HepG2 (cell line): ENCODE results near the gene SLC22A23. TPM values are rescaled to one million over a fixed set of nuclear protein-coding genes. Genes with fewer than 3 reads are reported as not detected.
A peak's percentile ranks its signal among the peaks of the same experiment; 100 is the strongest.

ENCODE experiments used
- EZH2 ChIP-seq: conservative IDR thresholded peaks from 2 replicates; pipeline ENCODE4 v1.6.1; 2012; ENCODE audit warnings: mild to moderate bottlenecking, low read depth, low read length, moderate library complexity
- FOXJ3 ChIP-seq: sonication (generic); formaldehyde crosslinking; IDR thresholded peaks from 2 replicates; pipeline ENCODE4 v1.4.0; 2020; ENCODE audit warnings: missing genetic modification reagents, mild to moderate bottlenecking, borderline replicate concordance
- GABPB1 ChIP-seq: IDR thresholded peaks from 2 replicates; pipeline ENCODE4 v1.6.1; 2016; ENCODE audit warnings: mild to moderate bottlenecking, missing genetic modification reagents, moderate library complexity, missing compliant biosample characterization
- KDM5B ChIP-seq: sonication (generic); formaldehyde crosslinking; IDR thresholded peaks from 2 replicates; pipeline ENCODE4 v1.4.0; 2020; ENCODE audit warnings: missing genetic modification reagents, mild to moderate bottlenecking, borderline replicate concordance
- MBD4 ChIP-seq: IDR thresholded peaks from 2 replicates; pipeline ENCODE4 v1.6.1; 2012; ENCODE audit warnings: low read length, inconsistent platforms, borderline replicate concordance
- MTF2 ChIP-seq: sonication (generic); formaldehyde crosslinking; IDR thresholded peaks from 2 replicates; pipeline ENCODE4 v1.5.0; 2020; ENCODE audit warnings: missing genetic modification reagents, borderline replicate concordance
- NAIF1 ChIP-seq: sonication (generic); formaldehyde crosslinking; IDR thresholded peaks from 2 replicates; pipeline ENCODE4 v1.5.0; 2020; ENCODE audit warnings: mild to moderate bottlenecking, missing genetic modification reagents, borderline replicate concordance
- NFYC ChIP-seq: IDR thresholded peaks from 2 replicates; pipeline ENCODE4 v1.6.1; 2016; ENCODE audit warnings: missing genetic modification reagents, missing compliant biosample characterization
- POGZ ChIP-seq: sonication (generic); formaldehyde crosslinking; IDR thresholded peaks from 2 replicates; pipeline ENCODE4 v1.4.0; 2020; ENCODE audit warnings: mild to moderate bottlenecking, missing genetic modification reagents
- SMAD3 ChIP-seq: sonication (generic); formaldehyde crosslinking; IDR thresholded peaks from 2 replicates; pipeline ENCODE4 v1.4.0; 2020; ENCODE audit warnings: missing genetic modification reagents
- SOX13 ChIP-seq, 3 experiments: fragments of 450-650 bp in 1 of 3; sonication (generic) in 1 of 3; formaldehyde crosslinking in 1 of 3; IDR thresholded peaks in 2 of 3; conservative IDR thresholded peaks in 1 of 3; 2 replicates each; pipeline versions ENCODE4 v1.5.0 to v1.6.1; 2016 to 2020; ENCODE audit warnings: antibody characterized with exemption in 1 of 3, mild to moderate bottlenecking in 1 of 3, missing compliant biosample characterization in 1 of 3, missing genetic modification reagents in 1 of 3, moderate library complexity in 1 of 3
- SRY ChIP-seq: sonication (generic); formaldehyde crosslinking; IDR thresholded peaks from 2 replicates; pipeline ENCODE4 v1.8.0; 2022; ENCODE audit warnings: mild to moderate bottlenecking, missing genetic modification reagents
- ZNF263 ChIP-seq: sonication (generic); formaldehyde crosslinking; IDR thresholded peaks from 2 replicates; pipeline ENCODE4 v1.4.0; 2020; ENCODE audit warnings: missing genetic modification reagents
- ZNF282 ChIP-seq: fragments of 450-650 bp; IDR thresholded peaks from 2 replicates; pipeline ENCODE4 v1.6.1; 2018; ENCODE audit not compliant: partially characterized antibody
- ZNF296 ChIP-seq: sonication (generic); formaldehyde crosslinking; conservative IDR thresholded peaks from 2 replicates; pipeline ENCODE4 v1.5.0; 2020; ENCODE audit warnings: mild to moderate bottlenecking, missing genetic modification reagents
- ZNF547 ChIP-seq: sonication (generic); formaldehyde crosslinking; IDR thresholded peaks from 2 replicates; pipeline ENCODE4 v1.5.1; 2020; ENCODE audit warnings: mild to moderate bottlenecking, missing genetic modification reagents
- ZNF766 ChIP-seq: sonication (generic); formaldehyde crosslinking; IDR thresholded peaks from 2 replicates; pipeline ENCODE4 v1.5.0; 2020; ENCODE audit warnings: missing genetic modification reagents, borderline replicate concordance
- ZNF816 ChIP-seq: sonication (generic); formaldehyde crosslinking; IDR thresholded peaks from 2 replicates; pipeline ENCODE4 v1.8.0; 2022; ENCODE audit warnings: missing genetic modification reagents, mild to moderate bottlenecking, borderline replicate concordance
- polyA plus RNA-seq, 8 experiments: library from polyadenylated mRNA; depleted of rRNA in 3 of 8; stranded (reverse) in 7 of 8; unstranded in 1 of 8; fragments of >200 nt; fragmentation: Illumina TruSeq in 4 of 8; extraction: Trizol in 4 of 8; gene quantifications; 2 replicates each; pipeline versions ENCODE4 v1.2.1 to v1.2.3, GENCODE V29; 2011 to 2016; ENCODE audit warnings: low read depth in 4 of 8, missing spikeins in 1 of 8, mixed read lengths in 1 of 8; ENCODE audit not compliant: insufficient read depth in 1 of 8
- total RNA-seq, 5 experiments: library from RNA; depleted of rRNA; stranded (reverse); fragments of >200 nt; fragmentation: Illumina TruSeq; extraction: Trizol; gene quantifications; 2 replicates each; pipeline ENCODE4 v1.2.3, GENCODE V29; 2016; ENCODE audit warnings: low read depth in 1 of 5
- TF ChIP-seq, protein P1 (sequence below): sonication (generic); formaldehyde crosslinking; IDR thresholded peaks from 2 replicates; pipeline ENCODE4 v1.4.0; 2020; ENCODE audit warnings: missing genetic modification reagents
- TF ChIP-seq, protein P2 (sequence below): IDR thresholded peaks from 2 replicates; pipeline ENCODE4 v1.6.1; 2016
- TF ChIP-seq, protein P3 (sequence below): sonication (generic); formaldehyde crosslinking; IDR thresholded peaks from 2 replicates; pipeline ENCODE4 v1.4.0; 2020; ENCODE audit warnings: missing genetic modification reagents

Gene SLC22A23
- total and polyA plus RNA-seq, 2 of the 13 experiments (the other 11 are each of a cell fraction or from before 2014, with no cell fraction given) = 11.8 to 17.5 TPM

DNA sequence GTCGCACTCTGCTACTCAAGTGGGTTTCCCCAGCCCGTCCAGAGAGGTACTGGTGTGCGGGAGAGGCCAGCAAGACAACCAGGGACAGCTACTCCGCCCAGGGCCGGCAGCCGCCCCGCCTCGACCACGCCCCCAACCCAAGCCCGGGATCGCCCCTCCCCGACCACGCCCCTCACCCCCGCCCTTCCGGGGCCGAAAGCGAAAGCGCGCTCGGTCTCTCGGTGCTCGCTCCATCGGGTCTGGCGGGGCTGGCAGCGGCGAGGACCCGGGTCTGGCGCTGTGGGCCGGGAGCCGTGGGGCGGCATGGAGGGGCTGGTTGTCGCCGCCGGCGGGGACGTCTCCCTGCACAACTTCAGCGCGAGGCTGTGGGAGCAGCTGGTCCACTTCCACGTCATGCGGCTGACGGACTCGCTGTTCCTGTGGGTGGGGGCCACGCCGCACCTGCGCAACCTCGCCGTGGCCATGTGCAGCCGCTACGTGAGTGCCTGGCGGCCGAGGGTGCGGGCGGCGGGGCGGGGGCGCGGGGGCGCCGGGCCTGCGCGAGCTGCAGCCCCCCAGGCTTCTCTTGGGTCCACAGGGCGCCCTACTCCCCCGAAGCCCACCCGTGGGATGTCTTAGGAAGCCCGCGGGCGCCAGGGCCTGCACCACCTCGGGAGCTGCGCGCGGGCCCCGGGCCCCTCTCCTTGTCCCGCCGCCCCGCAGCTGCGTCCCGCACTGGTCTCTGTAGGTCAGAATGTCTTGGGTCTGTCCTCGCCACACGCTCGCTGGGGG is 197.9 kb downstream of the SLC22A23 start, which contains the start of gene PSMG4 (continued):
- peak; percentile 85; the same call in 1 of the 2 replicates for TF ChIP-seq KDM5B (CRISPR knock-in tag)
- TF ChIP-seq NFYC = peak; percentile 33; the same call in 1 of the 2 replicates
- no peak for TF ChIP-seq MBD4
- TF ChIP-seq ZNF766 (CRISPR knock-in tag) = peak; percentile 90; the same call in 1 of the 2 replicates
- TF ChIP-seq ZNF263 (CRISPR knock-in tag) = peak; percentile 64
- TF ChIP-seq SOX13 (IDR thresholded peaks at IDR 0.05) = no peak
- TF ChIP-seq SOX13 (CRISPR knock-in tag; conservative IDR thresholded peaks at IDR 0.05 in 1 of 2, IDR thresholded peaks at IDR 0.05 in 1 of 2) = peak in 1 of 2 experiments; percentile 78; a peak in 2 of 4 replicates
- TF ChIP-seq SMAD3 (CRISPR knock-in tag) = no peak
- peak; percentile 92 for TF ChIP-seq SRY (CRISPR knock-in tag)
- TF ChIP-seq FOXJ3 = no peak
- no peak for TF ChIP-seq ZNF282
- no peak for TF ChIP-seq ZNF296 (CRISPR knock-in tag)
- peak; percentile 92 for TF ChIP-seq GABPB1 (CRISPR knock-in tag)
- TF ChIP-seq, protein P1, sequence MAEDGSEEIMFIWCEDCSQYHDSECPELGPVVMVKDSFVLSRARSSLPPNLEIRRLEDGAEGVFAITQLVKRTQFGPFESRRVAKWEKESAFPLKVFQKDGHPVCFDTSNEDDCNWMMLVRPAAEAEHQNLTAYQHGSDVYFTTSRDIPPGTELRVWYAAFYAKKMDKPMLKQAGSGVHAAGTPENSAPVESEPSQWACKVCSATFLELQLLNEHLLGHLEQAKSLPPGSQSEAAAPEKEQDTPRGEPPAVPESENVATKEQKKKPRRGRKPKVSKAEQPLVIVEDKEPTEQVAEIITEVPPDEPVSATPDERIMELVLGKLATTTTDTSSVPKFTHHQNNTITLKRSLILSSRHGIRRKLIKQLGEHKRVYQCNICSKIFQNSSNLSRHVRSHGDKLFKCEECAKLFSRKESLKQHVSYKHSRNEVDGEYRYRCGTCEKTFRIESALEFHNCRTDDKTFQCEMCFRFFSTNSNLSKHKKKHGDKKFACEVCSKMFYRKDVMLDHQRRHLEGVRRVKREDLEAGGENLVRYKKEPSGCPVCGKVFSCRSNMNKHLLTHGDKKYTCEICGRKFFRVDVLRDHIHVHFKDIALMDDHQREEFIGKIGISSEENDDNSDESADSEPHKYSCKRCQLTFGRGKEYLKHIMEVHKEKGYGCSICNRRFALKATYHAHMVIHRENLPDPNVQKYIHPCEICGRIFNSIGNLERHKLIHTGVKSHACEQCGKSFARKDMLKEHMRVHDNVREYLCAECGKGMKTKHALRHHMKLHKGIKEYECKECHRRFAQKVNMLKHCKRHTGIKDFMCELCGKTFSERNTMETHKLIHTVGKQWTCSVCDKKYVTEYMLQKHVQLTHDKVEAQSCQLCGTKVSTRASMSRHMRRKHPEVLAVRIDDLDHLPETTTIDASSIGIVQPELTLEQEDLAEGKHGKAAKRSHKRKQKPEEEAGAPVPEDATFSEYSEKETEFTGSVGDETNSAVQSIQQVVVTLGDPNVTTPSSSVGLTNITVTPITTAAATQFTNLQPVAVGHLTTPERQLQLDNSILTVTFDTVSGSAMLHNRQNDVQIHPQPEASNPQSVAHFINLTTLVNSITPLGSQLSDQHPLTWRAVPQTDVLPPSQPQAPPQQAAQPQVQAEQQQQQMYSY = peak; percentile 89
- peak; percentile 82 for TF ChIP-seq POGZ
- TF ChIP-seq ZNF547 (CRISPR knock-in tag) = peak; percentile 80
- peak; percentile 66; the same call in 1 of the 2 replicates for TF ChIP-seq NAIF1 (CRISPR knock-in tag)
- TF ChIP-seq, protein P2, sequence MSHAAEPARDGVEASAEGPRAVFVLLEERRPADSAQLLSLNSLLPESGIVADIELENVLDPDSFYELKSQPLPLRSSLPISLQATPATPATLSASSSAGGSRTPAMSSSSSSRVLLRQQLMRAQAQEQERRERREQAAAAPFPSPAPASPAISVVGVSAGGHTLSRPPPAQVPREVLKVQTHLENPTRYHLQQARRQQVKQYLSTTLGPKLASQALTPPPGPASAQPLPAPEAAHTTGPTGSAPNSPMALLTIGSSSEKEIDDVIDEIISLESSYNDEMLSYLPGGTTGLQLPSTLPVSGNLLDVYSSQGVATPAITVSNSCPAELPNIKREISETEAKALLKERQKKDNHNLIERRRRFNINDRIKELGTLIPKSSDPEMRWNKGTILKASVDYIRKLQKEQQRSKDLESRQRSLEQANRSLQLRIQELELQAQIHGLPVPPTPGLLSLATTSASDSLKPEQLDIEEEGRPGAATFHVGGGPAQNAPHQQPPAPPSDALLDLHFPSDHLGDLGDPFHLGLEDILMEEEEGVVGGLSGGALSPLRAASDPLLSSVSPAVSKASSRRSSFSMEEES (CRISPR knock-in tag) = peak; percentile 61
- TF ChIP-seq, protein P3, sequence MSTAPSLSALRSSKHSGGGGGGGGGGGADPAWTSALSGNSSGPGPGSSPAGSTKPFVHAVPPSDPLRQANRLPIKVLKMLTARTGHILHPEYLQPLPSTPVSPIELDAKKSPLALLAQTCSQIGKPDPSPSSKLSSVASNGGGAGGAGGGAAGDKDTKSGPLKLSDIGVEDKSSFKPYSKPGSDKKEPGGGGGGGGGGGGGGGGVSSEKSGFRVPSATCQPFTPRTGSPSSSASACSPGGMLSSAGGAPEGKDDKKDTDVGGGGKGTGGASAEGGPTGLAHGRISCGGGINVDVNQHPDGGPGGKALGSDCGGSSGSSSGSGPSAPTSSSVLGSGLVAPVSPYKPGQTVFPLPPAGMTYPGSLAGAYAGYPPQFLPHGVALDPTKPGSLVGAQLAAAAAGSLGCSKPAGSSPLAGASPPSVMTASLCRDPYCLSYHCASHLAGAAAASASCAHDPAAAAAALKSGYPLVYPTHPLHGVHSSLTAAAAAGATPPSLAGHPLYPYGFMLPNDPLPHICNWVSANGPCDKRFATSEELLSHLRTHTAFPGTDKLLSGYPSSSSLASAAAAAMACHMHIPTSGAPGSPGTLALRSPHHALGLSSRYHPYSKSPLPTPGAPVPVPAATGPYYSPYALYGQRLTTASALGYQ (CRISPR knock-in tag) = peak; percentile 71
- no peak for TF ChIP-seq ZNF816 (CRISPR knock-in tag)
- TF ChIP-seq EZH2 = no peak
- no peak for TF ChIP-seq MTF2
